Fibroblast of lung (primary cell): ENCODE data around the gene ZNF836. TPM values are rescaled to one million over a fixed set of nuclear protein-coding genes. Genes with fewer than 3 reads are reported as not detected.

Experiments used
- DNase-seq, 2 donors: peaks; one replicate each; pipeline versions ENCODE4 v3.0.0 to v3.0.0-alpha.2; 2010; ENCODE audit warnings: low read depth in 2 of 2
- H2AFZ ChIP-seq: 2 replicates; pipeline ENCODE4 v1.5.1; 2012; ENCODE audit warnings: low read length, control low read depth, inconsistent platforms
- H3K27ac ChIP-seq: 2 replicates; pipeline ENCODE4 v1.5.1; 2011; ENCODE audit warnings: low read length, control low read depth; ENCODE audit not compliant: insufficient read depth
- H3K27me3 ChIP-seq: 2 replicates; pipeline ENCODE4 v1.5.1; 2011; ENCODE audit warnings: mild to moderate bottlenecking, low read length; ENCODE audit not compliant: control insufficient read depth, insufficient read depth
- H3K36me3 ChIP-seq: 2 replicates; pipeline ENCODE4 v1.5.1; 2011; ENCODE audit warnings: low read length; ENCODE audit not compliant: control insufficient read depth, insufficient read depth
- H3K4me1 ChIP-seq: 2 replicates; pipeline ENCODE4 v1.5.1; 2011; ENCODE audit warnings: low read length; ENCODE audit not compliant: control insufficient read depth, insufficient read depth; ENCODE audit errors: extremely low read depth
- H3K4me2 ChIP-seq: 2 replicates; pipeline ENCODE4 v1.5.1; 2011; ENCODE audit warnings: low read length, control low read depth; ENCODE audit not compliant: insufficient read depth; ENCODE audit errors: extremely low read depth
- H3K4me3 ChIP-seq, 4 experiments: fragments of 200-600 bp in 1 of 4; sonication (generic) in 1 of 4; replicated peaks in 1 of 4; 2 replicates each; pipeline ENCODE4 v1.5.1; 2011 to 2016; ENCODE audit warnings: low read length in 4 of 4, low read depth in 3 of 4, mild to moderate bottlenecking in 3 of 4, control low read depth in 2 of 4, inconsistent platforms in 1 of 4, mixed read lengths in 1 of 4; ENCODE audit not compliant: insufficient read depth in 1 of 4; ENCODE audit errors: control extremely low read depth in 1 of 4
- H3K79me2 ChIP-seq: 2 replicates; pipeline ENCODE4 v1.5.1; 2012; ENCODE audit warnings: mild to moderate bottlenecking, low read length, inconsistent platforms; ENCODE audit not compliant: control insufficient read depth, insufficient read depth
- H3K9ac ChIP-seq: 2 replicates; pipeline ENCODE4 v1.5.1; 2011; ENCODE audit warnings: mild to moderate bottlenecking, low read length, control low read depth; ENCODE audit not compliant: insufficient read depth
- H3K9me3 ChIP-seq: 2 replicates; pipeline ENCODE4 v1.5.1; 2012; ENCODE audit warnings: low read depth, low read length; ENCODE audit not compliant: control insufficient read depth, insufficient read depth
- H4K20me1 ChIP-seq: 2 replicates; pipeline ENCODE4 v1.5.1; 2011; ENCODE audit warnings: low read length; ENCODE audit not compliant: control insufficient read depth, insufficient read depth; ENCODE audit errors: extremely low read depth
- EZH2 ChIP-seq: IDR thresholded peaks from 2 replicates; pipeline ENCODE4 v1.5.1; 2012; ENCODE audit warnings: low read length, control low read depth, mild to moderate bottlenecking; ENCODE audit errors: missing control alignments
- polyA plus RNA-seq, 2 donors: library from polyadenylated mRNA; depleted of rRNA in 1 of 2; stranded (reverse) in 1 of 2; unstranded in 1 of 2; fragments of >200 nt; gene quantifications; 2 replicates each; pipeline ENCODE4 v1.2.1, GENCODE V29; 2011 to 2012; ENCODE audit warnings: missing spikeins in 1 of 2
- total RNA-seq: library from RNA; depleted of rRNA; stranded (reverse); fragments of >200 nt; gene quantifications from 2 replicates; pipeline ENCODE4 v1.2.1, GENCODE V29; 2014
- TF ChIP-seq, protein P1 (sequence below), 2 donors: IDR thresholded peaks in 1 of 2; conservative IDR thresholded peaks in 1 of 2; 1 replicate in 1 of 2; 2 replicates in 1 of 2; pipeline ENCODE4 v1.5.1; 2011 to 2012; ENCODE audit warnings: low read length in 2 of 2, control low read depth in 1 of 2, inconsistent platforms in 1 of 2, low read depth in 1 of 2, mild to moderate bottlenecking in 1 of 2

ZNF836 gene
- total and polyA plus RNA-seq, 2 donors (not counting 1 experiment from before 2014, with no cell fraction given) = 5.9 to 13.2 TPM

DNA sequence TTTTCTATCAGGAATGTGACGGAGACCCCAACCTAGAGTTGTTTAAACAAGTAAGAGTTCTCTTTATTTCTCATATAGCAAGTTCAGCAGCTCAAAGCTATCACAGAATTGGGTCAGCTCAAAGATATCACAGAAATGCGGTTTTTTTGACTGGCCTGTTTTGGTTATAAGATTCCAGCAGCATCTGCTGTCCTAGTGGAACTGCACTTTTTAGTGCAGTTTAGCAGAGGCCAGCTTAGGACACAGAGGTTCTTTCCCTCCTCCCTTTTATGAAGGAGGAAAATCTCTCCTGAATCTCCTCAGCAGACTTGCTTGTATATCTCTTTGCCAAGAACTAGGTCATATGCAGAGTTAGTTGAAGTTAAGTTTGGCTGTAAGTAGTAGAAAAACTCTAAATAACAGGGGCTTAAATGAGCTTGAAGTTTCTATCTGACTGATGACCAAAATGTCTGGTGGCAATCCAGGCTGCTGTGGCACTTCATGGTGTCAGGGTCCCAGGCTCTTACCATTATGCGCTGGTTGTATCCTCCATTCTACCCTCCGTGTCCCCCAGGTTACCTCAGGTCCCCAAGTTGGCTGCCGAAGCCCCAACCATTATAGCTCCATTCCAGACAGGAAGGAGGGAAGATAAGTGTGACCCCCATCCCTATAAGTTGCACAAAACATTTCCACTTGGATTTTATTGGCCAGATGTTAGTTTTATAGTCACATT is 25.0 kb upstream of the ZNF836 start:
- H3K4me2 ChIP-seq = no peak overlapping the region
- H3K9me3 ChIP-seq = no peaks in the 10 kb centered on the region
- no peak for DNase-seq
- peaks cover 96% of the 10 kb centered on the region for H3K79me2 ChIP-seq
- peaks cover 15% of the 10 kb centered on the region for H3K36me3 ChIP-seq
- no peak overlapping the region for H2AFZ ChIP-seq
- no peak overlapping the region for H3K9ac ChIP-seq
- H3K27me3 ChIP-seq = no peaks in the 10 kb centered on the region
- no peak for TF ChIP-seq EZH2
- TF ChIP-seq, protein P1, sequence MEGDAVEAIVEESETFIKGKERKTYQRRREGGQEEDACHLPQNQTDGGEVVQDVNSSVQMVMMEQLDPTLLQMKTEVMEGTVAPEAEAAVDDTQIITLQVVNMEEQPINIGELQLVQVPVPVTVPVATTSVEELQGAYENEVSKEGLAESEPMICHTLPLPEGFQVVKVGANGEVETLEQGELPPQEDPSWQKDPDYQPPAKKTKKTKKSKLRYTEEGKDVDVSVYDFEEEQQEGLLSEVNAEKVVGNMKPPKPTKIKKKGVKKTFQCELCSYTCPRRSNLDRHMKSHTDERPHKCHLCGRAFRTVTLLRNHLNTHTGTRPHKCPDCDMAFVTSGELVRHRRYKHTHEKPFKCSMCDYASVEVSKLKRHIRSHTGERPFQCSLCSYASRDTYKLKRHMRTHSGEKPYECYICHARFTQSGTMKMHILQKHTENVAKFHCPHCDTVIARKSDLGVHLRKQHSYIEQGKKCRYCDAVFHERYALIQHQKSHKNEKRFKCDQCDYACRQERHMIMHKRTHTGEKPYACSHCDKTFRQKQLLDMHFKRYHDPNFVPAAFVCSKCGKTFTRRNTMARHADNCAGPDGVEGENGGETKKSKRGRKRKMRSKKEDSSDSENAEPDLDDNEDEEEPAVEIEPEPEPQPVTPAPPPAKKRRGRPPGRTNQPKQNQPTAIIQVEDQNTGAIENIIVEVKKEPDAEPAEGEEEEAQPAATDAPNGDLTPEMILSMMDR (conservative IDR thresholded peaks at IDR 0.05 in 1 of 2, IDR thresholded peaks at IDR 0.05 in 1 of 2; ENCODE audit: low read depth in 1 of 2, low read length in 2 of 2) = no peak
- no peak overlapping the region for H3K27ac ChIP-seq
- no peaks in the 10 kb centered on the region for H4K20me1 ChIP-seq
- no peak overlapping the region for H3K4me3 ChIP-seq
- peaks cover 10% of the 10 kb centered on the region for H3K4me1 ChIP-seq

DNA sequence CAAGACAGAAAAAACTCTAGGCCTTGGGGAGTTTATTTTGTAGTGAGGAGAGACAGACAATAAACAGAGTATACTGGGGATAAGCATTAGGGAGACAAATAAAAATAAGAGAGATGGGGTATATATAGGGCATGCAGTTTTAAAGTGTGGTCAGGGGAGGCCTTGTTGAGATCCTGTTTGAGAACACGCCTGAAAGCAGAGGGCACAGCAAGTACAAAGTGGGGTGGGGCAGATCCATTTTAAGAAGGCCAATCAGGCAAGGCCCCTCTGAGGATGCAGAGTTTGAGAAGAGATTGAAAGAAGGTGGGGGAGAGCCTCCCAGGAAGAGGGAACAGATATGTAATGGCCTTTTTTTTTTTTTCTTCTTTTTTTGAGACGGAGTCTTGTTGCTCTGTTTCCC is 20.5 kb upstream of the ZNF836 start:
- peak overlapping the region; percentile 100 for H3K27ac ChIP-seq
- H3K4me3 ChIP-seq = peak overlapping the region; percentile 86 to 95 (median 92)
- H4K20me1 ChIP-seq = no peaks in the 10 kb centered on the region
- peak in 1 of 2 donors; percentile 5 for DNase-seq
- peak overlapping the region; percentile 99 for H3K4me2 ChIP-seq
- peaks cover 68% of the 10 kb centered on the region for H3K79me2 ChIP-seq
- H3K9me3 ChIP-seq = no peaks in the 10 kb centered on the region
- H2AFZ ChIP-seq = no peak overlapping the region
- TF ChIP-seq, protein P1 (conservative IDR thresholded peaks at IDR 0.05 in 1 of 2, IDR thresholded peaks at IDR 0.05 in 1 of 2; ENCODE audit: low read depth in 1 of 2, low read length in 2 of 2) = no peak
- no peak for TF ChIP-seq EZH2
- no peaks in the 10 kb centered on the region for H3K27me3 ChIP-seq
- H3K9ac ChIP-seq = no peak overlapping the region
- peaks cover 7% of the 10 kb centered on the region for H3K36me3 ChIP-seq
- H3K4me1 ChIP-seq = peaks cover 8% of the 10 kb centered on the region

DNA sequence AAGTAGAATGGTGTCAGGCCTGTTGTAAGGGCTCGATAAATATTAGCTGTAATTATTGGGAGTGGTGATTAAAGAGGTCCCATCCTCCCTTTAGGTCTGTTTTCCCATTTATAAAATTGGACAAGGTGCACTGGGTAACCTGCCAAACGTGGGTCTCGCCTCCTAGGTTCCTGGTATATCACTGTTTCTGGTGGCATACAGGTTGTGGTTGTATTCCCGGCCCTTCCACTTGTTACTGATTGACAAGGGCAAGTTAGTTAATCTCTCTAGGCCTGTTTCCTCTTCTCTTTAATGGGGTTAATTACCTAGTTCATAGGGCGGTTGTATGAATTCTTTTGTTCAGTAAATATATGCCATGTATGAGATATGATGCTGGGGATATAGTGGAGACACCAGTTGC is 20.0 kb upstream of the ZNF836 start:
- H3K27ac ChIP-seq = peak overlapping the region; percentile 100
- peaks cover 62% of the 10 kb centered on the region for H3K79me2 ChIP-seq
- H2AFZ ChIP-seq = no peak overlapping the region
- peak overlapping the region; percentile 86 to 95 (median 92) for H3K4me3 ChIP-seq
- peaks cover 8% of the 10 kb centered on the region for H3K4me1 ChIP-seq
- peaks cover 7% of the 10 kb centered on the region for H3K36me3 ChIP-seq
- H3K27me3 ChIP-seq = no peaks in the 10 kb centered on the region
- TF ChIP-seq EZH2 = no peak
- TF ChIP-seq, protein P1 (conservative IDR thresholded peaks at IDR 0.05 in 1 of 2, IDR thresholded peaks at IDR 0.05 in 1 of 2; ENCODE audit: low read depth in 1 of 2, low read length in 2 of 2) = no peak
- peak overlapping the region; percentile 100 for H3K9ac ChIP-seq
- peak overlapping the region; percentile 99 for H3K4me2 ChIP-seq
- no peaks in the 10 kb centered on the region for H3K9me3 ChIP-seq
- no peaks in the 10 kb centered on the region for H4K20me1 ChIP-seq
- no peak for DNase-seq
